ENCODE measurements around the gene DGKZ.

DNA sequence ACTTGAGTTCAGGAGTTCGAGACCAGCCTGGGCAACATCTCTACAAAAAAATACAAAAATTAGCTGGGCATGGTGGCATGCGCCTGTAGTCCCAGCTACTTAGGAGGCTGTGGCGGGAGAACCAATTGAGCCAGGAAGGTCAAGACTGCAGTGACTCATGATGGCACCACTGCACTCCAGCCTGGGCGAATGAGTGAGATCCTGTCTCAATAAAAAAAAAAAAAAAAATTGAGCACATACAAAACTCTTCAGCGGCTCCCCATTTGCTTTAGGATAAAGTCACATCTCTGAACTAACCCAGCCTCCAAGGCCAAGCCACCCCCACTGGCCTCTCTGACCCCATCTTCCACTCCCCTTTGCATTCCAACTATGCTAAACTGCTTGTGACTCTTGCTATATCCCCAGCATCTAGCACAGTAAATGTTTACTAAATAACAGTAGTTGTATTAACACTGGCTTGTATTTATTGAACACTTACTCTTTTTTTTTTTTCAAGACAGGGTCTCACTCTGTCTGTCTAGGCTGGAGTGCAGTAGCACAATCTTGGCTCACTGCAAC is 40.9 kb upstream of the DGKZ start:
- TF ChIP-seq CTCF (IDR thresholded peaks at IDR 0.05) (no peak), POLR2A (IDR thresholded peaks at IDR 0.05) (no peak)
